Activated CD4-positive, CD25-positive, alpha-beta regulatory T cell treated with anti-CD3 and anti-CD28 coated beads, Interleukin-2, amount 50 U/mL, for 24 hours (primary cell): ENCODE results near the gene BIRC6.
"Not testable (repeated sequence)": the region's sequence is repeated elsewhere in the genome, so short reads cannot be mapped to it uniquely, and the experiment has no call there.

Source experiments
- ATAC-seq, 2 donors: fragments of 150-1000 bp; cut with Tn5 transposase; one replicate each; pipeline ENCODE4 v1.10.0; 2021; ENCODE audit warnings: mild to moderate bottlenecking in 1 of 2, moderate library complexity in 1 of 2

Gene BIRC6

GRCh38 chr2:32452338-32453064, 95.7 kb downstream of the BIRC6 start:
- ATAC-seq: no peak

GRCh38 chr2:32453242-32454062, 96.6 kb downstream of the BIRC6 start:
- no peak for ATAC-seq

GRCh38 chr2:32455816-32456215, 99.0 kb downstream of the BIRC6 start:
- ATAC-seq: no peak

GRCh38 chr2:32456808-32457207, 100.0 kb downstream of the BIRC6 start:
- ATAC-seq: no peak

GRCh38 chr2:32457814-32458213, 101.0 kb downstream of the BIRC6 start:
- no peak for ATAC-seq

DNA sequence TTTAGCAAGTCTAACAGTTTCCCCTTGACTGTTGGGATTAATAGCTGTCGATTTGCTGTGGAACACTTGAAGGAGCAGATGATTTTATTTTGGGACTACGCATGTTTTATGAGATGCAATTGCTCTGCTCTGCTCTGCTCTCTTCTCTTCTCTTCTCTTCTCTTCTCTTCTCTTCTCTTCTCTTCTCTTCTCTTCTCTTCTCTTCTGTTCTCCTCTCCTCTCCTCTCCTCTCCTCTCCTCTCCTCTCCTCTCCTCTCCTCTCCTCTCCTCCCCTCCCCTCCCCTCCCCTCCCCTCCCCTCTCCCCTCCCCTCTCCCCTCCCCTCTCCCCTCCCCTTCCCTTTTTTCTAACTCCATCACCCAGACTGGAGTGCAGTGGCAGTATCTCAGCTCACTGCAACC, 104.0 kb downstream of the BIRC6 start:
- ATAC-seq: not testable (repeated sequence)

GRCh38 chr2:32463110-32463509, 106.3 kb downstream of the BIRC6 start:
- ATAC-seq: no peak

GRCh38 chr2:32464431-32464830, 107.6 kb downstream of the BIRC6 start:
- no peak for ATAC-seq

GRCh38 chr2:32472605-32473004, 115.8 kb downstream of the BIRC6 start:
- no peak for ATAC-seq

DNA sequence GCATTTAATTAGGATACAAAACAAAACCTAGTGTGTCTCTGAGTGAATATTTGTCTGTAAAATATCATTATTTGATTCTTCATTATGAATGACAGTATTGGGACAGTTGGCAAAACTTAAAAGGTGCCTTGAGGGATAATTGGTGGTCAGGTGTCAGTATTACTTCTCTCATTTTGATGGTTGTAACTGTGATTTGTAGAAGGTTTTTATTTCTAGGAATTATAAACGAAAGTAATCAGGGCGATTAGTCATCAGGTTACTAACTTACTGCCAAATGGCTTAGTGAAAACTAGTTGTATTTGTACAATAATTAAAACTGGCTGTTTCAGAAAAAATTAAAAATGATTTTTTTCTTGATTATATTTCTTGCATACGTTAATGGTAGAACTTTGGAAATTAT, 117.6 kb downstream of the BIRC6 start:
- ATAC-seq: peak; percentile 70 to 85

- ATAC-seq: no peak
Observed at GRCh38 chr2:32478889-32479620, 122.2 kb downstream of the BIRC6 start.

DNA sequence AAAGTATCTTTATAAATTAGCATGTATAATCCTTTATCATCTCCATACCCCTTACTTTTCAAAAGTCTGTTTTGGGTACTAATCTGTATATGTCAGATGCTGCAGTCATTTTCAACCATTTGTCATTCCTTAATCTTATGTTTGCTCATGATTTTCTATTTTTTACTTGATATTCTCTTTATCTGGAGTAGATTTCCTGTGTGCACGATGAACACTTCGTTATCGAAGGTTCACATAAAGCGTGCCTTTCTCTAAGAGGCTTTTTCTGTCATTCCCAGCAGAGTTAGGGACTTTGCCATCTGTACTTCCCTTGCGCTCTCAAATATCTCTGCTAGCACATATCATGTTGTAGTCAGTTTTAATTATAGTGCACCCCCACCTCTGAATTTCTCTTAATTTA, 123.2 kb downstream of the BIRC6 start:
- no peak for ATAC-seq

DNA sequence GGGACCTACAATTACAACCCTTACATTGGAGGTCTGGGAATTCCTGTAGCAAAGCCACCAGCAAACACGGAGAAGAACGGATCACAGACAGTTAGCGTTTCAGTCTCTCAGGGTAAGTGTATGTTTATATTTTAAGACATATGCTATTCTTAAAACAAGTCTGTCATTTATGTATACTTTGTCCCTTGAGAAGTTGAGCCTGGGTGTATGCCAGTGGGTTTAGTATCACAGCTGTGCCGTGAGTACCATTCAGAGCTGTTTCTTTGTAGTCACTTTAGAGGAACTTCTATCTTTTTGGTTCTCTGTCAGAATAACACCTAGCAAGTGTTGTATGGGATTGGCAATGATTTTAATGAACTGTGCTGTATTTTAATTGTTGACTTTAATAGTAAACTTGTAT, 125.6 kb downstream of the BIRC6 start:
- no peak for ATAC-seq

GRCh38 chr2:32484937-32485336, 128.1 kb downstream of the BIRC6 start:
- no peak for ATAC-seq

DNA sequence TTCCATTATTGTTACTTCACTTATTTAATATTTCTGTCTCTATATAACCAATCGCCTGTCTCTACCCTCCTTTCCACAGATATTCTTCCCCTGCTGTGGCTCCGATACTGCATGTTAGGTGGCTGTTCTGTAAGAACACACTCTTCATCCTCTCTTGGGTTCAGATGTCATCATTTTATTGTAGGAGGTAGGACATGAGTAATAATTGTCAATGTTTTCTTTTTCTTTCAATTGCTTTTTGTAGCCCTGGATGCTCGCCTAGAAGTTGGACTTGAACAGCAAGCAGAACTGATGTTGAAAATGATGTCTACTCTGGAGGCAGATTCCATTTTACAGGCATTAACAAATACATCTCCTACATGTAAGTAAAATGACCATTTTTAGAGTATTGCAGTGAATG, 128.6 kb downstream of the BIRC6 start:
- no peak for ATAC-seq

DNA sequence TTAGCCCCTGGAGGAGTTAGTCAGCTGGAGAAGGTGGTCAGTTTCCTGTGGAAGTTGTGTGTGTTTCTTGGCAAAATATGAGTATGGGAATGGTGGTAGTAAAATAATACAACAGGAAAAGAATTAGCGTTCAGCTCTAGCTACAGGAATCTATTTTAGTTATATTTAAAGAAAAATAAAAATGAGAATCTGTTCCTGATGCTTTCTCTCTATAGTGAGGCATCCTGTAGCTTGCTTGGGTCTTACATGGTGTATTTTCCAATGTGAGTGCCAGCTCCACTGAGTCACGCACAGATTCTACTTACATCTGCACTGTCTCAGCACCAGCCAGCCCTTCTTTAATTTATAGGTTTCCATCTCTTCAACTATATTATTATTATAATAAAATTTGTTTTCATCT, 132.2 kb downstream of the BIRC6 start:
- no peak for ATAC-seq

- no peak for ATAC-seq
Observed at GRCh38 chr2:32491346-32491745, 134.5 kb downstream of the BIRC6 start.

GRCh38 chr2:32495139-32495538, 138.3 kb downstream of the BIRC6 start:
- ATAC-seq: no peak

- ATAC-seq: no peak
Observed at GRCh38 chr2:32496662-32497061, 139.8 kb downstream of the BIRC6 start.

GRCh38 chr2:32498306-32498705, 141.5 kb downstream of the BIRC6 start:
- no peak for ATAC-seq

DNA sequence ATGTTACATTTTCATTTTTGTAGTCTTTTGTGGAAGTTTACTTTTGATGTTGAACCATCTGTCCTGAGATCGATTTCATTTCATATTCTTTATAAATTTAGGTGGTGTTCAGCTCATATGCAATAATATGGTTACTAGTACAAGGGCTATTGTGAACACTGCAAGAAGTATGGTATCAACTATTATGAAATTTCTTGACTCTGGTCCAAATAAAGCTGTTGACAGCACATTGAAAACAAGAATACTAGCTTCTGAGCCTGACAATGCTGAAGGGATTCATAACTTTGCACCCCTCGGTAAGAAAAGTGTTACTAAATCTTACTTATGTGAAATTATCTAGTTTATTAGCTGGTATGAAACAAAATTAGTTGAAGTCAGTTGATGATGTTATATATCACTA, 146.1 kb downstream of the BIRC6 start:
- no peak for ATAC-seq

GRCh38 chr2:32504877-32505478, 148.2 kb downstream of the BIRC6 start:
- ATAC-seq: no peak

- no peak for ATAC-seq
Observed at GRCh38 chr2:32506446-32506845, 149.6 kb downstream of the BIRC6 start.
